ENCODE measurements around the gene SLC6A16.

GRCh38 chr19:49337267-49338022, 12.5 kb upstream of the SLC6A16 start:
- TF ChIP-seq CTCF (IDR thresholded peaks at IDR 0.05), result no peak
- TF ChIP-seq POLR2AphosphoS5 (IDR thresholded peaks at IDR 0.05), result no peak
- no peak for TF ChIP-seq POLR2A (IDR thresholded peaks at IDR 0.05)
